GM19043 (cell line): ENCODE data around the gene TMEM38B.
A peak's percentile ranks its signal among the peaks of the same experiment; 100 is the strongest.
"Not testable (repeated sequence)": the region's sequence is repeated elsewhere in the genome, so short reads cannot be mapped to it uniquely, and the experiment has no call there.

ENCODE experiments used
- ATAC-seq: cut with Tn5 transposase; IDR thresholded peaks from one replicate; pipeline ENCODE4 v1.9.1; 2021; ENCODE audit warnings: low read depth; ENCODE audit not compliant: unreplicated experiment

Gene TMEM38B

DNA sequence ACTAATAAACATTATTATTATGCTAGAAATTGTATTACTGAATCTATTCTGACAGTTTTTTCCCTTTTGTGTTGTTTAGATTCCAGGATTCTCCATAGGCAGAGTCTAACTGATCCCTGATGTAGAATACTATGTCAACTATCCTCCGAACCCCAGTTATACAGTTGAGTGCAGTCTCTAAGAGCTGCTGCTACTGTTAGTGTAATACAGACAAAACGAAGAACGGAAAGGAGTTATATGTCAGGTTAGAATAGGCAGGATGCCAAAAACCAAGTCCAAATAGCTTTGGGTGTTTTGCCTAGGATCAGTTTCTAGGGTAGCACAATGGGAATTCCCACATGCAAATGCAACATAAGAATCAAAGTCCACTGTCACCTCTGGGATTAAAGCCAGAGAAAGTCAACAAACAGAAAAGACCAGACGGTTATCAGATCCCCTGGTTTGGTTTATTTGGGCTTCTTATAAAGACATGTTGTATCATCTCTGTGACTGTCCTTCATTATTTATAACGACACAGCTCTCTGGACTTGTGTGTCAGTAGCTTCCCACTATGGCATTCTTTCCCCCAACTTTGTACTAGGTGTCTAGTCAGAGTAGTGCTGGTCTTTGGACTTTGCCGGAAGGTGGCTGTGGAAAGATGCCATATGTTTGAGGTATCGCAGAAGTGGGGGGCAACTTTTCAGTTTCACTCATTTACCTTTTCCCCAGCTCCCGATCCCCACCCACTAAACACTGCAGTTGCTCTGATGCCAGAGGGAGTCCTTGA lies 14.9 kb upstream of the TMEM38B start:
- ATAC-seq: no peak

DNA sequence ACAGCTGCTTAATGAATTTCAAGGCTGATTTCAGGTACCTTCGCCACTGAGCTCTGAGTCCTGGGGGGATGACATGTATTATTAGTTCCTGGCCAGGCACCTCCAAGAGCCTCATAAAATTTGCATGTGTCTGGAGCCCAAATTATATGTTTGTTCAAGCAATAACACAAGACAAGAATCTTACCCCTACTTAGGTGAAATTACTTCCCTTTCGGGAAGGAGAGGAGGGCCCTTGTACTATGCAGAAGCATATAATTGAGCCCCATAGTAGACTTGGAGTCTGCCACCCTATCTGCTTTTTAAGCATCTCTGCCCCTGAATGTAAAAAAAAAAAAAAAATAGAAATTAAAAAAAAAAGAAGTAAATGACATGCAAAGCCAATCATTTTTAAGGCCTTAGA lies 13.0 kb upstream of the TMEM38B start:
- ATAC-seq: no peak

DNA sequence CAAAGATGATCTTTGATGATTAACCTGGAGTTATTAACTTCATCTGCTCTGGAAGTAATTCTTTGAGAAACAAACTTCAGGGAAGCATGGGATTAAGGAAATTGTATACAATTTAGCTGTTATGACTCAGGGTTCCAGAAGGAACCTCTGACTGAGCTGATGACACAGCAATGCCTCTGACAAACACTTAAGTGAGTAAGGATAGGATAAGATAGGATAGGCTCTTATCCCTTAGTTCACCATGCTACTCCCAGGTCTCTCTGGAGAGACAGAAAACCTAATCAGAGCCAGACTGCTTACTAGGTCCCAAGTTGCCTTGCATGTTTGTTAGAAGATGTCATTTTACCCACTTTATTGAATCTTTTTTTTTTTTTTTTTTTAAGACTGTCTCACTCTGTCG lies 12.6 kb upstream of the TMEM38B start:
- no peak for ATAC-seq

DNA sequence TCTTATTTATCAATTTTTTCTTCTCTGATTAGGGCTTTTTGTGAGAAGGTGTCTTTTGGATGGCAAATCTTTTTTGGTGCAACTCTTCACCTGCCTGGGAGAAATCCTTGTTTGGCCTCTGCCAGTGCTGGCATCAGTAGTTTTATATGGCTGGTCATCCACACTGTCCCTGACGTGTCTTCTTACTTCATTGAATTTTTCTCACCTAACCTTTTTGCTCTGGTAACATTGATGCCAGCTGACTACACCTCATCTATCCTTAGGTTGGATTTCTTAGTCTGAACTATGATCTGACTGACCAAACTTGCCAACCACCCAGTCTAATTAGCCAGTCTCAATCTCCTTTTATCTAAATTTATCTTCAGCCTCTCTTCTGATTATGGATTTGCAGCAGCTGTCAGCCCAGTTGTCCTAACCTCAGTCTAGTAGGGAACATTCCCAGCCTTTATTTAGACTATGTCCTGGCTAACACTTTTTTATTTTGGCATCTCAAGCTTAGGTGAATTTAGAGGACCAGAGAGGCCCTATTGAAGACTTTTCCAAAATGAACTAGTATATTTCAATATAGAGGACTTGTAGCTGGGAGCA lies 10.6 kb upstream of the TMEM38B start:
- ATAC-seq: no peak

GRCh38 chr9:105686936-105687335 lies 7.4 kb upstream of the TMEM38B start:
- ATAC-seq: no peak

DNA sequence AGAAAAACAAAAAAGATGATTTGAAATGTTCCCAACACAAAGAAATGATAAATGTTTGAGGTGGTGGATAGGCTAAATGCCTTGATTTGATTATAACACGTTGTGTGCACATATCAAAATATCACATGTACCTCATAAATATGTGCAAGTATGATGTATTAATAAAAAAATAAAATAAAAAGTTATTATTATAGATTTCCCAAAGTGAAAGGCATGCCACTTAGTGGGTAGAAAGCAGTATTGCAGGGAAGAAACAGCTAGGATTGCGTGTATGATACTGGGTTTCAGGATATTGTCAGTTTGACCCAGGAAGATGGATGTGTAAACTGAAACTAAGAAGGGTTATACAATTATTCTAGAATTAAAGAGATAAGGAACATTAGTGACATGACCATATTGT lies 3.6 kb upstream of the TMEM38B start:
- no peak for ATAC-seq

DNA sequence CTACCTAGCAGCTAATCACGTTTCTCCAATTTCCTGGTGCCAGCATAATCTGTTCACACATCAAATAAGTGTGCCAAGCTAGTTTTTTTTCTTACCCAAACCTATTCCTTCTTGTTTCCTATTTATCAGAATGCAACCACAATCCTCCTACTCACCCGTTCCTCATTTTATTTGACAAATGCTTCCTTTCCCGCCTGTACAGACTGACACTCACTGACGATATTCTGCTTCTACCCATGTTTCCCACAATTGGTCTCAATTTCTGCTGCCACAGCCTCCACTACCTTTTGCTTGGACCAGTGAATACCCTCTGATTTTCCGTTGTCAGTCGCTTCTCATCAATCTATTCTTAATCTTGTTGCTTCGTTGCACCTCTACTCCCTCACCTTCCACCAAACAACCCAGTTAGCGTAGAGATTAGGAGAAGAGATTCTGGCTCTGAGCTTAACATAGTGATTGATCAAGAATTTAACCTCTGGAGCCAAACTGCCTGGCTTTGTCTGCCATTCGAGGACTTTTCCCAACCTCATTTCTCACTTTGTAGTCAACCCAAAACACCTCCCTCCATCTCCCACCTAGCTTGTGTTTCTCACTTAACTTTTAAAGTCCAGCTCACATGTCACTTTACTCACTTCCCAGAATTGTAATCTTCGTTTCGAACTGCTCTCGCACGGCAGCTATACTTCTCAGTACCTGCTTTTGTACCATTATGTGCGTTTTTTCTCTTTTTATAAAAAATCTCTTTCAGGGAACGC lies 729 bp upstream of the TMEM38B start:
- peak; percentile 22 for ATAC-seq

DNA sequence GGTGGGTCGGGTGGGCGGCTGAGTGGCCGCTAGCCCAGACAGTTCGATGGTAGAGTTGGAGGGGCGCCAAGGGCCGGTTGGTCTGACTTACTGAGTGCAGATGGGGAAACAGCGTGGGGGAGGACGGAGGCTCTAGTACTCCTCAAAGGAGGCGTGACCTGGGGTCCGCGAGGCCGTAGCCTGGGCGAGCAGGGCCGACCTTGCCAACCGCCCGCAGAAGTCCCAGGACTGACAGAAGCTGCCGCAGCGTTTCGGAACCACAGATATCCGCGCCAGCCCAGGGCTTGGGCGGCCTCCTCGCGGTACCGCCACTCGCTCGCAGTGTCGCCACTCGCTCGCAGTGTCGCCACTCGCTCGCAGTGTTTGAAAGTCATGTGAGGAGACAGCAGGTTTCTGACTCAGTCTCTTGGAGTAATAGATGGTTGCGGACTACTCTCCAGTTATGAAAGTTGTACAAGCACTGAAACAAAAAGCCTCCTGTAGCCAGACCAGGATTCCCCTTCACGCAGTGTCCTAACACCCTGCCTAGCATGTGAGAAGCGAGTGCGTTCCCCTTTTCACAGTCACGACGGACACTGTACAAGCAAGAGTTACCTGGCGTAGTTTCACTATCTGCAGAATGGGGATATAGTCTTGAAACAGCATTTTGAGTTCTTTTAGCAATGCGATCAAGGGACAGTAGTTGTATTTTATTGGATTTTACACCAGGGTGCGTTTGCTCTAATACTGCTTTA lies 674 bp downstream of the TMEM38B start:
- ATAC-seq: peak; percentile 58

- no peak for ATAC-seq
These were observed 2.0 kb downstream of the TMEM38B start for GRCh38 chr9:105696219-105696793.

DNA sequence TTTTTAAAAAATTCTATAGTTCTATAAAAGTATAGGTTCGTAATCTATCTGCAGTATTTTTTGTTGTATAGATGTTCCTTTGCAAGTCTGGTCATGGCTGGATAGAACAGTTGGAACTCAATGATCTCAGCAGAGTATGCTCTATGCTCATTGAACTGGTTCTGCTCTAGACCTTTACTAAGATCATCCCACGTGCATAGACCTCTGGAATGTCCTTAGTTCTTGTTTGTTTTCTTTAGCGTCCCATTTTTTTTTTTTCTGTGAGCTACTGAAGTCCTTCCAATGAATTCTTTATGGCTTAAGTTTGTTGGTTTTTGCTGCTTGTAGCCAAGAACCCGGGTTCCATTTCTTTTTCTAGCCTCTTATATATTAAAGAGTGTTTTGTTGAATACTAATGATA lies 3.5 kb downstream of the TMEM38B start:
- no peak for ATAC-seq

DNA sequence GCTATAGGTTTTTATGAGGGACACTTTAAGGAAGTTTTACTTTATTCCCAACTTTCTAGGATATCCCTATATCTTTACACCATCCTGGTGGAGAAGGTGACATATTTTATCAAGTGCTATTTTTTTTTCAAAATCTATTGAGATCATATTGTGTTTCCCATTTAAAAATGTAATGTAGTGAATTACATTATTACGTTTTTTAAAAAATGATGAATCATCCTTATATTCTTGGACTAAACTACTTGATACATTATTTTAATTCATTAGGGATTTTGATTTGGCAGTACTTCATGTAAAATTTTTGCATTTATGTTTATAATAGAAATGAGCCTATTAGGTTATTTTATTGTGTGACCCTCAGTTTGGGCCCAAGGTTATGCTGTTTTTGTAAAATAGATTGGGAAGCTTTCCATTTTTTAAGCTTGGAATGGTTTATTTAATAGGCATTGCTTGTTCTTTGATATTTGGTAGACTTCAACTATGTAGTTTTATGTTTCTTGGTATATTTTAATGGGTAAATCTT lies 4.1 kb downstream of the TMEM38B start:
- ATAC-seq: no peak

DNA sequence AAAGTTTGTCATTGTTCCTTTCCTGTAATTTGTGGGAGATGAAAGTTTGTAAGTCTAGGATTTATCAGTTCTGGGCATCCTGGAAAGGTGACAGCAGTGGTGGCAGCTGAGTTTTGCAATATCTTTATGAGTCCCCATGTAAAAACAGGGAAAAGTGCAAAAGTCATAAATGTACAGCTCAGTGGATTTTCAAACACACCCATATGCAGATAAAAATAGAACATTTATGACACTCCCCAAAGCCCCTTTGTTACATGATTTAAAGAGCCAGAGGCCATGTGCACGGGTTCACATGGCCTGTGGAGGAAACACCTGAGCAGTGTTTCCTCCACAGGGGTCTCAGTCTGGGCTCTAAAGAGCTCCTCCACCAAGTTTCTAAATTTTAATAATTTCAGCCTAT lies 6.3 kb downstream of the TMEM38B start:
- ATAC-seq: no peak

DNA sequence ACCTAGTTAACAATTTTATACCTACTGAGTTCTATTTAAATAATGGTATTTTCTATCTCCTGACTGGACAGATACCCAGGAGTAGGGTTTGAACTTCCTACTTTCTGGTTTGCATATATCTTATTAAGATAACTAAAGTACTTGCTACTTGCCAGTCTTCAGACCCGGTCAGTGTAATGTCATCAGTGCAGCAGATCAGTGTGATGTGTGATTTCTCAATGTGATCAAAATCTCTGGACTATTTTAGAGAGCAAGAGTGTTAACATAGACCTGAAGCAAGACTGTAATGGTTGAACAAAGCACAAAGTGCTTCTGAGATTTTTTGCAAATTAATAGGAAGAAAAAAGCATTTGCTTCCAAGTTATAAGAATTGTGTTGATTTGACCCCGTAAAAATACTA lies 6.8 kb downstream of the TMEM38B start:
- ATAC-seq: no peak

GRCh38 chr9:105702207-105702606 lies 7.9 kb downstream of the TMEM38B start:
- ATAC-seq: no peak

- not testable (repeated sequence) for ATAC-seq
These were observed 9.3 kb downstream of the TMEM38B start for GRCh38 chr9:105703638-105704037.

DNA sequence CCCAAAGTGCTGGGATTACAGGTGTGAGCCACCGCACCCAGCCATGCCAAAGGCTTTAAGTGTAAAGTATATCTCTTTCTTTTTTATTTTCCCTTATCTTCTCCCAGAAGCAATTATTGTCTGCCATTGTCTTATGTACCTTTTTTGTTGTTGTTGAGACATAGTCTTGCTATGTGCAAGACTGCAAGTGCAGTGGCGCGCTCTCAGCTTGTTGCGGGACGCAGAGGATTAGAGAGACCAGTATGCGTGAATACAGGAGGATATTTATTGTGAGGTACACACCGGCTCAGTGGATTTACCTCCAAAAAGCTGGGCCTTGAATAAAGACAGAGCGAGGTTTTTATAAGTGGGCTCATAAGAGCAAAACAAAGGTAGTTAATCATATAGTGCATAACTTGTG lies 11.8 kb downstream of the TMEM38B start:
- ATAC-seq: no peak

- ATAC-seq: peak; percentile 55
These were observed 14.1 kb downstream of the TMEM38B start for GRCh38 chr9:105708405-105708804.

- ATAC-seq: no peak
These were observed 16.3 kb downstream of the TMEM38B start for GRCh38 chr9:105710638-105711037.

DNA sequence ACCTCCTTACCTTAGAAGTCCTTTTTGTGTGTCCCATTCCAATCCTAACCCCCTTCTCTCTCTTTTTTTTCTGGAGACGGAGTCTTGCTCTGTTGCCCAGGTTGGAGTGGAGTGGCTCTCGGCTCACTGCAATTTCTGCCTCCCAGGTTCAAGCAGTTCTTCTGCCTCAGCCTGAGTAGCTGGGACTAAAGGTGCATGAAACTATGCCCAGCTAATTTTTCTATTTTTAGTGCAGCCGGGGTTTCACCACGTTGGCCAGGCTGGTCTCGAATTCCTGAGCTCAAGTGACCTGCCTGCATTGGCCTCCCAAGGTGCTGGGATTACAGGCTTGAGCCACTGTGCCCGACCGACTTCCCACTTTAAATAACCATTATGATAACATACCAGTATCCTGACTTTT lies 17.5 kb downstream of the TMEM38B start:
- ATAC-seq: no peak

- no peak for ATAC-seq
These were observed 18.0 kb downstream of the TMEM38B start for GRCh38 chr9:105712297-105712696.
